Cardiac septum (tissue), 1 donor: ENCODE results near the gene MRTFA. TPM values are rescaled to one million over a fixed set of nuclear protein-coding genes. Genes with fewer than 3 reads are reported as not detected.

Experiments
- DNase-seq: peaks from one replicate; pipeline ENCODE4 v3.0.0-alpha.2; 2020; ENCODE audit warnings: low spot score
- intact Hi-C: fragments of 100-400 bp; cut with DNase I; formaldehyde crosslinking; loops from one replicate; pipeline ENCODE4 v1.14.0; 2022
- total RNA-seq: library from RNA; stranded (reverse); fragmentation: NEBNext Ultra II Directional; extraction: Animal tissue kit (Norgen Biotek cat#: 25700); gene quantifications from one replicate; pipeline ENCODE4 v1.2.1, GENCODE V29; 2021
- donor health status: DM: no; HTN: no; CAD: no.

MRTFA gene
- total RNA-seq, 1 donor from 2014 or later = 24.3 TPM

- no peak for DNase-seq
- intact Hi-C loops = no loop called here
These were observed 207.7 kb downstream of the MRTFA start for GRCh38 chr22:40428796-40429195.

GRCh38 chr22:40426594-40427333 is 209.8 kb downstream of the MRTFA start:
- DNase-seq = no peak
- intact Hi-C loops = no loop called here

GRCh38 chr22:40425082-40425481 is 211.4 kb downstream of the MRTFA start:
- intact Hi-C loops = no loop called here
- DNase-seq = no peak

- intact Hi-C loops = no loop called here
- no peak for DNase-seq
These were observed 212.5 kb downstream of the MRTFA start for GRCh38 chr22:40423882-40424640.

- intact Hi-C loops = no loop called here
- no peak for DNase-seq
These were observed 213.2 kb downstream of the MRTFA start for GRCh38 chr22:40423310-40423688.

GRCh38 chr22:40422558-40423309 is 213.8 kb downstream of the MRTFA start:
- intact Hi-C loops = no loop called here
- DNase-seq = no peak

GRCh38 chr22:40421941-40422340 is 214.6 kb downstream of the MRTFA start:
- intact Hi-C loops = no loop called here

GRCh38 chr22:40421082-40421350 is 215.5 kb downstream of the MRTFA start:
- no peak for DNase-seq
- intact Hi-C loops = no loop called here

More at GRCh38 chr22:40421941-40422340, 214.6 kb downstream of the MRTFA start:
- no peak for DNase-seq

GRCh38 chr22:40420341-40421081 is 216.0 kb downstream of the MRTFA start:
- intact Hi-C loops = no loop called here
- no peak for DNase-seq

GRCh38 chr22:40419718-40420117 is 216.8 kb downstream of the MRTFA start:
- no peak for DNase-seq
- intact Hi-C loops = no loop called here

- intact Hi-C loops = no loop called here
- DNase-seq = no peak
These were observed 217.9 kb downstream of the MRTFA start for GRCh38 chr22:40418366-40419201.

- no peak for DNase-seq
- intact Hi-C loops = no loop called here
These were observed 218.6 kb downstream of the MRTFA start for GRCh38 chr22:40417881-40418280.

GRCh38 chr22:40417041-40417440 is 219.5 kb downstream of the MRTFA start:
- DNase-seq = no peak
- intact Hi-C loops = no loop called here

GRCh38 chr22:40416636-40417035 is 219.9 kb downstream of the MRTFA start:
- DNase-seq = no peak
- intact Hi-C loops = no loop called here

- intact Hi-C loops = no loop called here
- no peak for DNase-seq
These were observed 220.3 kb downstream of the MRTFA start for GRCh38 chr22:40416267-40416570.

- no peak for DNase-seq
- intact Hi-C loops = no loop called here
These were observed 220.8 kb downstream of the MRTFA start for GRCh38 chr22:40415531-40416266.

GRCh38 chr22:40414838-40415505 is 221.5 kb downstream of the MRTFA start:
- intact Hi-C loops = no loop called here
- no peak for DNase-seq

- DNase-seq = no peak
- intact Hi-C loops = no loop called here
These were observed 222.2 kb downstream of the MRTFA start for GRCh38 chr22:40414311-40414710.
